ENCODE data around the gene IFITM1. TPM values are rescaled to one million over a fixed set of nuclear protein-coding genes. Genes with fewer than 3 reads are reported as not detected.

Gene IFITM1
- total RNA-seq, 1 experiment from 2014 or later = 2.0 TPM

GRCh38 chr11:291281-292210 is 22.3 kb upstream of the IFITM1 start:
- DNase-seq (ENCODE audit: low read depth) = no peak
- in situ Hi-C loops (cut with HindIII; ENCODE audit: low pct_unique_long_range_greater_than_20kb, low sequenced_read_pairs) = no loop called here

- DNase-seq (ENCODE audit: low read depth) = no peak
- in situ Hi-C loops (cut with HindIII; ENCODE audit: low pct_unique_long_range_greater_than_20kb, low sequenced_read_pairs) = no loop called here
Observed at GRCh38 chr11:292211-293121, 21.4 kb upstream of the IFITM1 start.

- in situ Hi-C loops (cut with HindIII; ENCODE audit: low pct_unique_long_range_greater_than_20kb, low sequenced_read_pairs) = no loop called here
- no peak for DNase-seq (ENCODE audit: low read depth)
Observed at GRCh38 chr11:293271-293851, 20.5 kb upstream of the IFITM1 start.

- DNase-seq (ENCODE audit: low read depth) = no peak
- in situ Hi-C loops (cut with HindIII; ENCODE audit: low pct_unique_long_range_greater_than_20kb, low sequenced_read_pairs) = no loop called here
Observed at GRCh38 chr11:293852-294661, 19.8 kb upstream of the IFITM1 start.

- in situ Hi-C loops (cut with HindIII; ENCODE audit: low pct_unique_long_range_greater_than_20kb, low sequenced_read_pairs) = no loop called here
- DNase-seq (ENCODE audit: low read depth) = no peak
Observed at GRCh38 chr11:294780-295179, 19.1 kb upstream of the IFITM1 start.

GRCh38 chr11:295351-296170 is 18.3 kb upstream of the IFITM1 start:
- in situ Hi-C loops (cut with HindIII; ENCODE audit: low pct_unique_long_range_greater_than_20kb, low sequenced_read_pairs) = no loop called here
- DNase-seq (ENCODE audit: low read depth) = no peak

- no peak for DNase-seq (ENCODE audit: low read depth)
- in situ Hi-C loops (cut with HindIII; ENCODE audit: low pct_unique_long_range_greater_than_20kb, low sequenced_read_pairs) = no loop called here
Observed at GRCh38 chr11:296171-297050, 17.4 kb upstream of the IFITM1 start.

GRCh38 chr11:297051-297585 is 16.7 kb upstream of the IFITM1 start:
- in situ Hi-C loops (cut with HindIII; ENCODE audit: low pct_unique_long_range_greater_than_20kb, low sequenced_read_pairs) = no loop called here
- DNase-seq (ENCODE audit: low read depth) = no peak

GRCh38 chr11:297586-298405 is 16.0 kb upstream of the IFITM1 start:
- in situ Hi-C loops (cut with HindIII; ENCODE audit: low pct_unique_long_range_greater_than_20kb, low sequenced_read_pairs) = no loop called here
- no peak for DNase-seq (ENCODE audit: low read depth)

- in situ Hi-C loops (cut with HindIII; ENCODE audit: low pct_unique_long_range_greater_than_20kb, low sequenced_read_pairs) = no loop called here
- DNase-seq (ENCODE audit: low read depth) = no peak
Observed at GRCh38 chr11:298406-299065, 15.3 kb upstream of the IFITM1 start.

GRCh38 chr11:299081-299891 is 14.6 kb upstream of the IFITM1 start, which contains the start of gene IFITM5:
Gene IFITM5 (minus strand): TSS chr11:299526. CDS start chr11:299490, 36 bp downstream.
- DNase-seq (ENCODE audit: low read depth) = no peak
- in situ Hi-C loops (cut with HindIII; ENCODE audit: low pct_unique_long_range_greater_than_20kb, low sequenced_read_pairs) = no loop called here

- in situ Hi-C loops (cut with HindIII; ENCODE audit: low pct_unique_long_range_greater_than_20kb, low sequenced_read_pairs) = no loop called here
- no peak for DNase-seq (ENCODE audit: low read depth)
Observed at GRCh38 chr11:299951-300735, 13.7 kb upstream of the IFITM1 start.

GRCh38 chr11:303363-303762 is 10.5 kb upstream of the IFITM1 start:
- in situ Hi-C loops (cut with HindIII; ENCODE audit: low pct_unique_long_range_greater_than_20kb, low sequenced_read_pairs) = no loop called here
- no peak for DNase-seq (ENCODE audit: low read depth)

Measured in Caki2 (cell line).